Neural cell (in vitro differentiated cells): ENCODE measurements around the gene SLC12A7.

Experiments used
- CTCF ChIP-seq: fragments of 450-650 bp; IDR thresholded peaks from 2 replicates; pipeline ENCODE4 v1.5.1; 2014; ENCODE audit warnings: antibody characterized with exemption, mild to moderate bottlenecking, moderate library complexity; ENCODE audit not compliant: poor library complexity, severe bottlenecking
- EZH2 ChIP-seq: fragments of 200-600, 300-800 bp; shearing (Covaris generic), sonication (generic); IDR thresholded peaks from 2 replicates; pipeline ENCODE4 v1.6.1; 2014; ENCODE audit warnings: antibody characterized with exemption, low read length, borderline replicate concordance, mild to moderate bottlenecking; ENCODE audit not compliant: insufficient read depth, poor library complexity, severe bottlenecking
- RAD21 ChIP-seq: fragments of 450-650 bp; conservative IDR thresholded peaks from 2 replicates; pipeline ENCODE4 v1.6.1; 2014; ENCODE audit warnings: antibody characterized with exemption, mild to moderate bottlenecking, moderate library complexity
- TF ChIP-seq, protein P1 (sequence below): IDR thresholded peaks from 2 replicates; pipeline ENCODE4 v1.6.1; 2012; ENCODE audit warnings: borderline replicate concordance

DNA sequence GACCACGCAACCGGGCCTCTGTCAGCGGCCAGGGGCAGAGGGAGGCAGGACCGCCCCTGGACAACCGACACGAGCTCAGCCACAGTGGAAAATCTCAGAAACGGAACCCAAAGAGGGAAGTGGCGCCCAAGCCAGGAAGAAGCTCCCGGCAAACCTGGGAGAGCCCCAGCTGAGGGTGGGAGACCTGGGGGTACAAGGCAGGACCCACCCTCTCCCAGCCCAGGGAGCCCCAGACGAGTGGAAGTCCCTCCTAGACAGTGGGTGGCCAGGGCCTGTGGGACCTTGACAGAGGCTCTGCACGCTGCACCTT, 3.0 kb downstream of the SLC12A7 start:
- TF ChIP-seq, protein P1, sequence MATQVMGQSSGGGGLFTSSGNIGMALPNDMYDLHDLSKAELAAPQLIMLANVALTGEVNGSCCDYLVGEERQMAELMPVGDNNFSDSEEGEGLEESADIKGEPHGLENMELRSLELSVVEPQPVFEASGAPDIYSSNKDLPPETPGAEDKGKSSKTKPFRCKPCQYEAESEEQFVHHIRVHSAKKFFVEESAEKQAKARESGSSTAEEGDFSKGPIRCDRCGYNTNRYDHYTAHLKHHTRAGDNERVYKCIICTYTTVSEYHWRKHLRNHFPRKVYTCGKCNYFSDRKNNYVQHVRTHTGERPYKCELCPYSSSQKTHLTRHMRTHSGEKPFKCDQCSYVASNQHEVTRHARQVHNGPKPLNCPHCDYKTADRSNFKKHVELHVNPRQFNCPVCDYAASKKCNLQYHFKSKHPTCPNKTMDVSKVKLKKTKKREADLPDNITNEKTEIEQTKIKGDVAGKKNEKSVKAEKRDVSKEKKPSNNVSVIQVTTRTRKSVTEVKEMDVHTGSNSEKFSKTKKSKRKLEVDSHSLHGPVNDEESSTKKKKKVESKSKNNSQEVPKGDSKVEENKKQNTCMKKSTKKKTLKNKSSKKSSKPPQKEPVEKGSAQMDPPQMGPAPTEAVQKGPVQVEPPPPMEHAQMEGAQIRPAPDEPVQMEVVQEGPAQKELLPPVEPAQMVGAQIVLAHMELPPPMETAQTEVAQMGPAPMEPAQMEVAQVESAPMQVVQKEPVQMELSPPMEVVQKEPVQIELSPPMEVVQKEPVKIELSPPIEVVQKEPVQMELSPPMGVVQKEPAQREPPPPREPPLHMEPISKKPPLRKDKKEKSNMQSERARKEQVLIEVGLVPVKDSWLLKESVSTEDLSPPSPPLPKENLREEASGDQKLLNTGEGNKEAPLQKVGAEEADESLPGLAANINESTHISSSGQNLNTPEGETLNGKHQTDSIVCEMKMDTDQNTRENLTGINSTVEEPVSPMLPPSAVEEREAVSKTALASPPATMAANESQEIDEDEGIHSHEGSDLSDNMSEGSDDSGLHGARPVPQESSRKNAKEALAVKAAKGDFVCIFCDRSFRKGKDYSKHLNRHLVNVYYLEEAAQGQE, result no peak
- no peak for TF ChIP-seq CTCF
- no peak for TF ChIP-seq EZH2
- TF ChIP-seq RAD21, result no peak
